ENCODE data around the gene RNF144A.

The RNF144A gene

DNA sequence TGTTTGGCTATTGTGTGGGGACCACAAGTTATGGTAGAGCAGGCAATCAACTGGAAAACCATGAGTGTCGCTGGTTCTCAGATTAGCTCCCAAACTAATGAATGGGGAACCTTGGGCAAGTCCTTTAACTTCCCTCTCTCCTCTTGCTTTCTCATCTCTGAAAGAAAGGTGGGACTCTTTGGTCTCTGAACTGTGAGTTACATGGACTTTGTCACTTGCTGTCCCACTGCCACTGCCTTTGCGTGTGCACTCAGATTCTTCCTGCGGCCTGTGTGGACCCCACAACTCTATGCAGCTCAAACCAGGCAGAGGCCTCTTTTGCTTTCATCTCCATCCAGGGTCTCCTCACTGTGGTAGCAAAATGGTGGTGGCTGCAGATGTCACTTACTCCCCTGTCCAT lies 86.7 kb downstream of the RNF144A start:
- TF ChIP-seq, protein P1, sequence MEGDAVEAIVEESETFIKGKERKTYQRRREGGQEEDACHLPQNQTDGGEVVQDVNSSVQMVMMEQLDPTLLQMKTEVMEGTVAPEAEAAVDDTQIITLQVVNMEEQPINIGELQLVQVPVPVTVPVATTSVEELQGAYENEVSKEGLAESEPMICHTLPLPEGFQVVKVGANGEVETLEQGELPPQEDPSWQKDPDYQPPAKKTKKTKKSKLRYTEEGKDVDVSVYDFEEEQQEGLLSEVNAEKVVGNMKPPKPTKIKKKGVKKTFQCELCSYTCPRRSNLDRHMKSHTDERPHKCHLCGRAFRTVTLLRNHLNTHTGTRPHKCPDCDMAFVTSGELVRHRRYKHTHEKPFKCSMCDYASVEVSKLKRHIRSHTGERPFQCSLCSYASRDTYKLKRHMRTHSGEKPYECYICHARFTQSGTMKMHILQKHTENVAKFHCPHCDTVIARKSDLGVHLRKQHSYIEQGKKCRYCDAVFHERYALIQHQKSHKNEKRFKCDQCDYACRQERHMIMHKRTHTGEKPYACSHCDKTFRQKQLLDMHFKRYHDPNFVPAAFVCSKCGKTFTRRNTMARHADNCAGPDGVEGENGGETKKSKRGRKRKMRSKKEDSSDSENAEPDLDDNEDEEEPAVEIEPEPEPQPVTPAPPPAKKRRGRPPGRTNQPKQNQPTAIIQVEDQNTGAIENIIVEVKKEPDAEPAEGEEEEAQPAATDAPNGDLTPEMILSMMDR (IDR thresholded peaks at IDR 0.05; ENCODE audit: borderline replicate concordance, control extremely low read depth, extremely low read depth, insufficient read depth, missing control alignments): no peak
- DNase-seq (ENCODE audit: low spot score): no peak
- in situ Hi-C loops (cut with MboI; ENCODE audit: low sequenced_read_pairs, unreplicated experiment): no loop called here

DNA sequence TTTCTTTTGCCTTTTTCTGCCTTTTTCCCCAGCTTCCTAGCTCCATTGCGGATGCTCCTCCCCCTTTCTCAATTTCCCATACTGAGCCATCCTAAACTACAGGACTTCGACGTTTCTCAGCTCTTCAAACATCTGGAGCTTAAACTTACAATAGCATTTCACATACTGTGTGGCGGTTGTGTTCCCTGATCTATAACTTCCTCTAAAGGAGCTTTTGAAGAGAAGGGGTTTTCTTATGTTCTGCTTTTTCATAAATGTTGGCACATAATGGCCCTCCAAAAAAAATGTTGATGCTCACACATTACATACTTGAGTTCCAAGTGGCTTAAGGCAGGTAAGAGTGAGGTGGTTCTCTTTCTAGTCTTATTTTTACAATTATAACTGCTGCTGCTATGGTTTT lies 87.4 kb downstream of the RNF144A start:
- TF ChIP-seq, protein P1 (IDR thresholded peaks at IDR 0.05; ENCODE audit: borderline replicate concordance, control extremely low read depth, extremely low read depth, insufficient read depth, missing control alignments): no peak
- no peak for DNase-seq (ENCODE audit: low spot score)
- in situ Hi-C loops (cut with MboI; ENCODE audit: low sequenced_read_pairs, unreplicated experiment): no loop called here

DNA sequence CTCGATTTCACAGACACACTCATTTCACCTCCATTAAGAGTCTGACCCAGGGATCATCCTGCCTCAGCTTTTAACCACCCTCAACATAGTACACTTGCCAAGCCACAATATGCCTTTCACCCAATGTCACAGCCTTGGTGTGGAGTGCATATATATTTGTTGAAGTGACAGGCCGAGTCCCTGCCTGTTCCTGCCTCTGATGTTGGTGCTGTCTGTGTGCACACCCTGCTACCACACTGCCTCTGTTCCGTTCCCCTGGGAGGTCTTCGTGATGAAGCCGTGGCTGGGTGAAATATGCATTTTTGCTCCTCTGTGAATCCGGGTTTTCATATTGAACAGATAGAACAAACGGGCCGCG lies 90.3 kb downstream of the RNF144A start:
- TF ChIP-seq, protein P1 (IDR thresholded peaks at IDR 0.05; ENCODE audit: borderline replicate concordance, control extremely low read depth, extremely low read depth, insufficient read depth, missing control alignments): no peak
- in situ Hi-C loops (cut with MboI; ENCODE audit: low sequenced_read_pairs, unreplicated experiment): no loop called here
- DNase-seq (ENCODE audit: low spot score): no peak

DNA sequence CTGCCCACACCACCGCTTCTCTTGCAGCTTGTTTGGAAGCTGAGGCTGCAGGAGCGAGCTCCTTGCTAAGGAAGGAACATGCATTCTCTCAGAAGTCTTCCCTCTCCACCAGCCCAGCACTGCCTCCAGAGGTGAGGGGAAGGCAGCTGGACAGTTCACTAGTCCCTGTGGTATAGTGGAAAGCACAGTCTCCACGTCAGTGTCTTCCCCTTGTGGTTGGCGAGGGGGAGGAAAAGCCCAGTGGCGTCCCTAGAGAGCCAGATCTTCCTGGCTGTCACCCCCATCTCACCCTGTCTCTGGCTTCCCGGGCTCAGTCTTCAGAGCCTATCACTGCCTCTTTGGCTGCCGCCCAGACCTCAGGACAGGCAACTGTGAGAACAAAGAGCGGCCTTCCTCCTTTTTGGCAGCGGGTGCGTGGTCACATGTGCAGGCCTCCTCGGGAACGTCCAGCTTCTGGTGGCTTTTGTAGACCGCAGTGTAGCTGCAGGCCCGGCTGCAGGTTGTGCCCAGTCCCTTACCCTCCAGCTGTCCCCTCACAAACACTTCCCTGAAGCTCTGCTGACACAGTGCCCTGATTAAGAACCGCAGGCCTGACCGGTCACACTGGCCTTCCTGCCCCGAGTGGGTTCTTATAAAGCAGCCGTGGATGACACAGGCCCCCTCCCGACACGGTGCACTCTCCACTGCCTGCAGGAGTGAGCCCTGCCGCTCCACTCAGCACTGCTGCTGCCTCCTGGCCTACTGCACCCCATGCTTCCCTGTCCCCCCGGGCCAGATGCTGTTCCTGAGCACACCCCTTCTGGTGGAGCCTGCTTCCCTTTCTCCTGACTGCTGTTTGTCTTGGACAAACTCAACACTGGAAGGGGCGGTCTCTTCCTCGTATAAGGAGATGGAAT lies 90.9 kb downstream of the RNF144A start:
- TF ChIP-seq, protein P1 (IDR thresholded peaks at IDR 0.05; ENCODE audit: borderline replicate concordance, control extremely low read depth, extremely low read depth, insufficient read depth, missing control alignments): no peak
- DNase-seq (ENCODE audit: low spot score): no peak
- in situ Hi-C loops (cut with MboI; ENCODE audit: low sequenced_read_pairs, unreplicated experiment): no loop called here

DNA sequence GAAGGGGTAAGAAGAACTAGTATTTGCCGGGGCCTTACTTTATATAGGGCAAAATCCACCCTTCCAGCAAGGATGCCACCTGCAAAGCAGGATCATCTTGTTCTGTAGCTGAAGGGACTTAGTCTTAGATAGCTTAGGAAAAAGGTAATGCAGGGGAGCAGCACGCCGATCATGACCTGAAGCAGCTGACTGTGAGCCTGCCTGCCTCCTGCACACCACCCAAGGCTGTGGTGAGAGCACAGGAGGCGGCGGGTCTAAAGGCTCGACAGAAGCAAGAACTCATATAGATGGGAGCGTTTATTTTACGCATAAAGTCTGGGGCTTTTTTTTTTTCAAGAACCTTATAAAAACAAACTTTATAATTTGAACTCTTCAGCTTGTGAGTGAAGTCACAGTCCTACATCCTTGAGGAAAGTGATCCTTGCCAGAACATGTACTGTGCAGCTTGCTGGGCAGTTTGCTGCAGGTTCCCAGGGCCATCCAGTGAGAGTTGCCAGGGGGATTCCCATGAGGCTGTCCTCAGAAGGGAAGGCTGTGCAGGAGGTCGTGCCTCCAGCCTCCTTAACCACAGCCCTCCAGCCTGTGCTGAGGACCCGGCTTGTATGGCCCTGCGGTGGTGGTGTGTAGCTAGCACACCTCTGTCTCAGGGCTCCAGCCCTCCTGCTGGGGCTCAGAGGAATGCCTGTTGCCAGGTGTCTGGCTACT lies 92.1 kb downstream of the RNF144A start:
- in situ Hi-C loops (cut with MboI; ENCODE audit: low sequenced_read_pairs, unreplicated experiment): no loop called here
- DNase-seq (ENCODE audit: low spot score): no peak
- TF ChIP-seq, protein P1 (IDR thresholded peaks at IDR 0.05; ENCODE audit: borderline replicate concordance, control extremely low read depth, extremely low read depth, insufficient read depth, missing control alignments): no peak

DNA sequence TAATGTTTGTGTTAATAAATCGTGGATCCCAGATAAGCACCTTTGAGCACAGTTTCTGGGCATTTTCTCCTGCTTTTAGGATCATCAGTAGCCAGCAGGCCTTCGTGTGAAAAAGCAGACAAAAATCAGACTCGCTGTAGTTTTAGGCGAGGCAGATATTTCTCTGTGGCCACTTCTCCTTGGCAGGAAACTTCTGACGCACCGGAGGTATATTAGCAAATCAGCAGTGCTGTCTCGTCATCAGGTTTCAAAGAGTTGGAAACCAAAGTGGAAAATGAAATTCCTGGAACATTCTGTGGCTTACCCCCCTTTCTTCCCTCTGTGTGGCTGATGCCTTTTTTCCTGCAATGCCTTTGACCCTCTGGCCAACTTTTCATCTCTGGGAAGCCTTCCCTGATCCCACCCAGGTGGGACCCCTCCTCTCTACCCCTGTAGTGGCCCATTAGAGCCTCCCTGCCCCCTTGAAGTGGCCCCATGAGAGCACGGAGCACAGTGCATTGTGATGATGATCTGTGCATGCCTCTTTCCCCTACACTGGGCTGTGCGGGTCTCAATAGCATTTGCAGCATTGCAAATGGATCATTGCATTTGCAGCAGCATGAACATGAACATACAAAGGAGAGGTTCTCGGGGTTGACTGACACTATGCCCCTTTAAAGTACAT lies 93.3 kb downstream of the RNF144A start:
- TF ChIP-seq, protein P1 (IDR thresholded peaks at IDR 0.05; ENCODE audit: borderline replicate concordance, control extremely low read depth, extremely low read depth, insufficient read depth, missing control alignments): no peak
- in situ Hi-C loops (cut with MboI; ENCODE audit: low sequenced_read_pairs, unreplicated experiment): no loop called here
- DNase-seq (ENCODE audit: low spot score): no peak

Data from GM13976 (cell line).